HG02798 (cell line): ENCODE measurements around the gene MAPK11.

Source experiments
- ATAC-seq: cut with Tn5 transposase; IDR thresholded peaks from one replicate; pipeline ENCODE4 v1.9.1; 2021; ENCODE audit warnings: mild to moderate bottlenecking; ENCODE audit not compliant: unreplicated experiment, poor library complexity

Gene MAPK11

DNA sequence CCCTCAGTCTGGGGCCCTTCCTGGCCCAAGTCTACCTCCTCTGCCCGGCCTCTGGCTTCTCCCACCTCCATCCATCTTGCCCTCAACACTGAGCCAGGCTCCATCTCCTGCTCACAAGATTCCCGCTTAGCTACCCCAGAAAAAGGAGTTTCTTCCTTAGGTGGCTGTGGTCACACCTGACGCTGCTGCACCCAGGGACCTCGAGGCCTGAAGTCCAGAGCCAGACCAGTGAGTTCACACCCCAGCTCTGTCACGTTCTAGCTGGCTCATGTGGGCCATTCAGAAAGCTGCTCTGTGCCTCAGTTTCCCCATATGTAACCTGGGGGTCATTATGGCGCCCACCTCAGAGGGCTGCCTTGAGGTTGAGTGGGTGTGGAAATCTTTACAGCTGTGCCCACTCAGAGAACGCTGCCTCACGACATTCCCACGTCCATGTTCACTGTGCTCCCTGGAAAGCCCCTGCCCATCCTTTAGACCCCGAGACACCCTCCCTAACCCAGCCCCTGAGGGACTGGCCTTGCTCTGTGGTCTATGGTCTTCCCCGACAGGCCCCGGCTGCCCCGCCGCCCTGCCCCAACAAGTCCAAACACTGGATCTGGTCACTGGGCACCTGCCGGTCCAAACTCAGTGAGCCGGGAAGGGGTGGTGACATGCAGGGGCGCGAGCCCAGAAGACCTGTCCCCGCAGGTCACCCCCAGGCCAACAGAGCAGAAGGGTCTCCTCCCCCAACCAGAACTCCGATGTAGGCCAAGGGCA is 27.5 kb upstream of the MAPK11 start:
- no peak for ATAC-seq

- ATAC-seq: no peak
Measured at GRCh38 chr22:50296658-50297490, 26.7 kb upstream of the MAPK11 start.

- ATAC-seq: no peak
Measured at GRCh38 chr22:50294319-50294656, 24.1 kb upstream of the MAPK11 start.

GRCh38 chr22:50293441-50294318 is 23.5 kb upstream of the MAPK11 start:
- ATAC-seq: no peak

GRCh38 chr22:50292643-50293440 is 22.7 kb upstream of the MAPK11 start:
- ATAC-seq: no peak

- no peak for ATAC-seq
Measured at GRCh38 chr22:50289942-50290630, 19.9 kb upstream of the MAPK11 start.

DNA sequence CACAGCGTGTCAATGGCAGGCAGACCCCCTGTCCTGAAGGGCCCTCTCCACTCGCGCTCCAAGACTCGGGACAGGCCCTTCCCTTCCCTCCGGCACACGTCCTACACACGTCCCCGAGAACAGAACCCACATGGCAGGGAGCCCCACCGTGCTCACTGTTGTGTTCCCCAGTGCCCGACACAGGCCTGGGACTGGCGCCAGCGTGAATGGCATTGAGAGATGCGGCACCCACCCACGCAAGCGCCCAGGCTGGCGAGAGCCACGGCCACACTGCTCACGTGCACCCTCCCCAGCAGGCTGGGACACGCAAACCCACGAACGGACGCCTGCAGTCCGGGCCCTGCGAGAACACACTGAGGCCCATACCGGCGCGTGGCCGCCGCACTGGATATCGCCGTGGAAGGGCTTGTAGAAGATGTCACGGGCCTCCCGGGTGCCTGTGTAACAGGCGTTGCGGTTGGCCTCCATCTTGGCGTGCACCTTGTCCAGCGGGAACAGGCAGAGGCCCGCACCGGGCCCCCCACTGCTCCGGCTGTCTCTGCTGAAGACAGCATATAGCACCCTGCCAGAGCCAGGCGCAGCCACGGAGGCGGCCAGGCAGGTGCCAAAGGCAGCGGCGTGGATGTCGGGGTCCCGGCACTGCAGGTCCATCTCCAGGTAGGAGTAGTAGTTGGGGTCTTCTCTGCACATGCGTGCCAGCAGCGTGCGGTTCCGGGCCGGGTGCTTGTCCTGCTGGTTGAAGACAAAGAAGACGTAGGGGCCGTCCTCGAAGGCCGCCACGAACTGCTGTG is 19.2 kb upstream of the MAPK11 start:
- ATAC-seq: no peak

DNA sequence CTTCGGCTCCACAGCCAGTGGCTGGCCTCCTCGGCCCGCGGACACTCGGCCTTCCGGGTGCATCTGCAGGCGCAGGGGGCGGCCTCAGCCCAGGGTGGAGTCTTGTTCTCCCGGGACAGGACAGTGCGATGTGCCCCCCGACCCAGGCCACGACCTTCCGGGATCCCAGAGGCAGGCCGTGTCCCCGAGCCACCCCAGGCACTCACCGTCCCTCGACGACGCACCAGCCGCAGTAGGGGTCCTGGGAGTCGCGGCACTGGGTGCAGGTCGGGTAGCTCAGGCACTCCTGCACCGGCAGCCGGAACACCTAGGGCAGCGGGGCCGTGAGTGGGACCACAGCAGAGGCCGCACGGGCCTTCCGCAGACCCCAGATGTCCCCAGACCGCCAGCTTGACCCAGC is 17.6 kb upstream of the MAPK11 start:
- no peak for ATAC-seq

GRCh38 chr22:50286701-50287318 is 16.6 kb upstream of the MAPK11 start:
- ATAC-seq: no peak

DNA sequence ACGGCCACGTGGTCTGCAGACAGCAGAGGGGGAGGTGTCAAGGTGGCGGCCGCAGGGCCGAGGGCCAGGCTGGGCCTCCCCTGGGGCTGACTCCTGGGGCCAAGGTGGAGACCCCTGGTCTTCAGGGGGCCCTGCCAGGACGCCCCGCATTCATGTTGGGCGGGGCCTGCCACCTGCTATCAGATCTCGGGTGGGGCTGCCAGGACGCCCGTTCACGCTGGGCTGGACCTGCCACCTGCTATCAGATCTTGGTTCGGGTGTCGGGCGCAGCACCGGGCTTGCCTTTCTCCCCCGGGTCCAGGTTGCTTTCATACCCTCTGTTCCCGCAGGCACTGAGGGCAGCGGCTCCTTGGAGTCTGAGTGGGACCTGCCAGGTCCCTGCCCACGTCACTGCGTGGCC is 16.1 kb upstream of the MAPK11 start:
- no peak for ATAC-seq

- no peak for ATAC-seq
Measured at GRCh38 chr22:50285568-50286229, 15.5 kb upstream of the MAPK11 start.

- ATAC-seq: no peak
Measured at GRCh38 chr22:50284479-50284878, 14.3 kb upstream of the MAPK11 start.

GRCh38 chr22:50283821-50284220 is 13.6 kb upstream of the MAPK11 start:
- no peak for ATAC-seq

- ATAC-seq: no peak
Measured at GRCh38 chr22:50282361-50283155, 12.4 kb upstream of the MAPK11 start.

DNA sequence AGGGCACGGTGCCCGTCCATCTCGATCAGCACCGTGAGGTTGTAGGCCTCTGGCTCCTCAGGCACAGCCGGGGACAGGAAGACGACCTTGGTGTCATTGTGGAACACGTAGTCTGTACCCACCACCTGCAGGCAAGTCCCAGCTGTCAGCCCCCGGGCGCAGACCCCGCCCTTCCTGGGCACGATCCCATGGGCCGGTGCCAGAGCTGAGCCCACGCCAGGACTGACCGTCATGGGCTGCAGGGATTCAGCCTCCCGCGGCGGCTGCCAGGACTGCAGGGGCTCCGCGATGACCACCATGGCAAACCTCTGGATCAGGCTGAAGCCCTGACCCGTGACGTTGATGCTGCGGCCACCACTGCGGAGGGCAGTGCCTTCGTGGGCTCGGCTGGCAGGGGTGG is 11.8 kb upstream of the MAPK11 start:
- ATAC-seq: no peak

DNA sequence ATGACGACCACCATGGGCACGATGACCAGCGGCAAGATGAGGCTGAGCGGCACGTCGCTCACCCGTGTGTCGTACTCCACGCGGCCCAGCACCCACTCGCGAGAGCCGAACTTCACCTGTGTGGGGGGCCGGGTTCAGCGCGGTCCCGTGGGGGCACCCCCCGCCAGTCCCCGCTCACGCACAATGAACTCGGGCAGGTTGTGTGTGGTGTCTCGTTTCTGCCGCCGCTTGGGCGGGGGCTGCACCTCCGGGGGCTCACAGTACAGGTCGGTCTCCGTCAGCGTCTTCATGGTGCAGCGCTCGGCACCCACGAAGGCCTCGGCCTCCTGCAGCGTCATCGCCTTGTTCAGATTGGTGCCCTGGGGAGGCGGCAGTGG is 11.2 kb upstream of the MAPK11 start:
- no peak for ATAC-seq
